Kidney (tissue), 14 donors: Measurements from ENCODE around the gene C10orf62. TPM values are rescaled to one million over a fixed set of nuclear protein-coding genes. Genes with fewer than 3 reads are reported as not detected.

ENCODE experiments used
- DNase-seq, 5 donors: peaks; one replicate each; pipeline ENCODE4 v3.0.0-alpha.2; 2013 to 2020
- FAIRE-seq: peaks from 2 replicates; lab custom pipeline; 2012; peaks lifted over from hg19 to GRCh38; lab: Jason Lieb, UNC
- H3K27ac ChIP-seq, 2 donors: one replicate each; pipeline ENCODE4 v1.7.0; 2013; ENCODE audit warnings: low read depth in 2 of 2, low read length in 2 of 2, inconsistent platforms in 1 of 2
- H3K27me3 ChIP-seq: one replicate; pipeline ENCODE4 v1.7.1; 2013; ENCODE audit warnings: low read length, inconsistent platforms; ENCODE audit not compliant: control insufficient read depth, insufficient read depth
- H3K36me3 ChIP-seq, 3 donors: one replicate each; pipeline versions ENCODE4 v1.7.0 to v1.7.1; 2013; ENCODE audit warnings: low read length in 3 of 3, control low read depth in 1 of 3, inconsistent platforms in 1 of 3; ENCODE audit not compliant: insufficient read depth in 3 of 3, control insufficient read depth in 2 of 3
- H3K4me1 ChIP-seq, 3 donors: one replicate each; pipeline versions ENCODE4 v1.7.0 to v1.7.1; 2013; ENCODE audit warnings: low read length in 3 of 3, inconsistent platforms in 1 of 3, low read depth in 1 of 3; ENCODE audit not compliant: control insufficient read depth in 2 of 3, insufficient read depth in 2 of 3
- H3K4me3 ChIP-seq, 3 donors: one replicate each; pipeline versions ENCODE4 v1.7.0 to v1.8.1; 2013; ENCODE audit warnings: low read length in 3 of 3, control low read depth in 1 of 3, inconsistent platforms in 1 of 3
- H3K9ac ChIP-seq, 3 donors: one replicate each; pipeline versions ENCODE4 v1.7.0 to v1.7.1; 2013; ENCODE audit warnings: low read length in 3 of 3, control low read depth in 1 of 3, inconsistent platforms in 1 of 3
- H3K9me3 ChIP-seq, 3 donors: one replicate each; pipeline versions ENCODE4 v1.7.0 to v1.7.1; 2013; ENCODE audit warnings: low read length in 3 of 3, control low read depth in 1 of 3, inconsistent platforms in 1 of 3; ENCODE audit not compliant: control insufficient read depth in 2 of 3, insufficient read depth in 1 of 3
- CTCF ChIP-seq: IDR thresholded peaks from 3 replicates; pipeline ENCODE4 v1.5.1; 2012; ENCODE audit warnings: mild to moderate bottlenecking, moderate library complexity, borderline replicate concordance; ENCODE audit not compliant: insufficient read depth; ENCODE audit errors: extremely low read depth
- intact Hi-C: fragments of 100-400 bp; cut with DNase I; formaldehyde crosslinking; loops from one replicate; pipeline ENCODE4 v1.11.1; 2022
- polyA plus RNA-seq: library from polyadenylated mRNA; stranded (reverse); fragments of 350-450 nt; fragmentation: Illumina TruSeq; extraction: RNeasy Lipid Tissue Mini Kit (QIAGEN cat#74804); gene quantifications from one replicate; pipeline ENCODE4 v1.2.3, GENCODE V29; 2014; ENCODE audit warnings: low read depth, low replicate concordance; ENCODE audit not compliant: insufficient read depth
- total RNA-seq: library from RNA; stranded (reverse); fragmentation: NEBNext Ultra II Directional; extraction: Animal tissue kit (Norgen Biotek cat#: 25700); gene quantifications from one replicate; pipeline ENCODE4 v1.2.1, GENCODE V29; 2021
- donor health status: control.
- donor health status: control.
- donor health status: control.
- donor health status: control.
- donor health status: control.
- donor health status: DM: yes; HTN: yes; CAD: no.
- donor health status: Normal renal cell carcinoma (clear cell type).

C10orf62 gene
- total and polyA plus RNA-seq, 2 donors from 2014 or later = 0.77 to 1.6 TPM

DNA sequence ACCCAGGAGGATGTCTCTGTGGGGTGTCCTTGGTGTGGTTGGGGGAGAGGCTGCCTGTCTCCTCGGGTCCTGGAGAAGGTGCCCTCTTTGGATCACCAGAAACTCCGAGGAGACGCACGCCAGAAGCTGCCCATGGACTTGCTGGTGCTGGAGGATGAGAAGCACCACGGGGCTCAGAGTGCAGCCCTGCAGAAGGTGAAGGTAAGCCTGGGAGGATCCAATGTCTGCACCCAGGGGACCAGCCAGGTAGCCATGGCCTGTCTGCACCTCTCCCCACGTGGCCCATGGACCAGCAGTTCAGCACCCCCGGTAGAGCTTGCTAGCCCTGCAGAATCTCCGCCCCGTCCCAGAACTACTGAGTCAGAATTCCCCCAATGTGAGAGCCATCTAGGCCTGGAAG is 11.8 kb upstream of the C10orf62 start:
- H3K27ac ChIP-seq = no peak overlapping the region
- H3K4me1 ChIP-seq = peaks cover 0 to 16% (median 12%) of the 10 kb centered on the region in 3 donors
- DNase-seq (no peak), FAIRE-seq (no peak)
- H3K27me3 ChIP-seq = no peaks in the 10 kb centered on the region
- H3K4me3 ChIP-seq = no peak overlapping the region
- H3K9ac ChIP-seq = no peak overlapping the region
- intact Hi-C loops = no loop called here
- H3K36me3 ChIP-seq = no peaks in the 10 kb centered on the region
- TF ChIP-seq CTCF = no peak
- no peaks in the 10 kb centered on the region for H3K9me3 ChIP-seq

DNA sequence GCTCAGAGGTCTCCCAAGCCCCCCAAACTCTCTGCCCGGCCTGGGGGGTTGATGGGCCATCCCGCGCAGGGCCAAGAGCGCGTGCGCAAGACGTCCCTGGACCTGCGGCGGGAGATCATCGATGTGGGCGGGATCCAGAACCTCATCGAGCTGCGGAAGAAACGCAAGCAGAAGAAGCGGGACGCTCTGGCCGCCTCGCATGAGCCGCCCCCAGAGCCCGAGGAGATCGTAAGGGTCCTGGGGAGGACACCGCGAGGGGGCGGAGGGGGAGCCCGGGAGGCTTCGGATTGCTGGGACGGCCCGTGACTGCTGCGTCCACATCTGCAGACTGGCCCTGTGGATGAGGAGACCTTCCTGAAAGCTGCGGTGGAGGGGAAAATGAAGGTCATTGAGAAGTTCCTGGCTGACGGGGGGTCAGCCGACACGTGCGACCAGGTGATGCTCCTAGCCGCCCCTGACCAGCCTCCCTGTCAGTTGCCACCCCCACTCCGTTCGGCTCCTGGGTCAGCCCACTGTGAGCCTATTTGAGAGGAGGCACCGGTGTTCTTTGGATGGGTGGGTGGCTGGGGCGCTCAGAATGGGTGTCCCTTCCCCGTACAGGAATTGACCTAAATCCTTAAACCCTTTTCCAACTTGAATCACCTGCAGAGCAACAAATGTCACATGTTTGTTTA is 11.2 kb upstream of the C10orf62 start:
- Histone ChIP-seq H3K9me3 (no peaks in the 10 kb centered on the region), H3K27ac (no peak overlapping the region), H3K27me3 (no peaks in the 10 kb centered on the region), H3K4me3 (no peak overlapping the region), H3K4me1 (peaks cover 0 to 16% (median 9%) of the 10 kb centered on the region in 3 donors), H3K9ac (no peak overlapping the region), H3K36me3 (no peaks in the 10 kb centered on the region)
- no peak for TF ChIP-seq CTCF
- no peak for DNase-seq
- no peak for FAIRE-seq
- intact Hi-C loops = no loop called here

GRCh38 chr10:97580421-97581367 is 8.8 kb upstream of the C10orf62 start:
- DNase-seq (no peak), FAIRE-seq (no peak)
- peaks cover 0 to 20% (median 15%) of the 10 kb centered on the region in 3 donors for H3K4me1 ChIP-seq
- no peak for TF ChIP-seq CTCF
- no peaks in the 10 kb centered on the region for H3K27me3 ChIP-seq
- H3K9ac ChIP-seq = no peak overlapping the region
- H3K36me3 ChIP-seq = no peaks in the 10 kb centered on the region
- H3K27ac ChIP-seq = no peak overlapping the region
- no peak overlapping the region for H3K4me3 ChIP-seq
- no peaks in the 10 kb centered on the region for H3K9me3 ChIP-seq
- intact Hi-C loops = no loop called here
